ENCODE results near the gene IRF2.

IRF2 gene

GRCh38 chr4:184474263-184475095 lies at the start of gene IRF2:
Gene IRF2 (minus strand): TSS chr4:184474550. CDS start chr4:184429064, 45,486 bp downstream.
- peak; percentile 99 for DNase-seq

GRCh38 chr4:184515606-184516005 lies 41.3 kb upstream of the IRF2 start:
- DNase-seq = no peak

GRCh38 chr4:184514121-184514988 lies 40.0 kb upstream of the IRF2 start:
- peak; percentile 63 for DNase-seq

GRCh38 chr4:184513802-184514120 lies 39.4 kb upstream of the IRF2 start:
- DNase-seq = no peak

GRCh38 chr4:184511156-184511555 lies 36.8 kb upstream of the IRF2 start:
- DNase-seq = no peak

- no peak for DNase-seq
Observed at GRCh38 chr4:184510401-184510800, 36.1 kb upstream of the IRF2 start.

- peak; percentile 55 for DNase-seq
Observed at GRCh38 chr4:184506527-184507121, 32.3 kb upstream of the IRF2 start.

- no peak for DNase-seq
Observed at GRCh38 chr4:184504385-184504784, 30.0 kb upstream of the IRF2 start.

GRCh38 chr4:184503869-184504300 lies 29.5 kb upstream of the IRF2 start:
- peak; percentile 54 for DNase-seq

GRCh38 chr4:184500748-184501589 lies 26.6 kb upstream of the IRF2 start:
- DNase-seq = no peak

- no peak for DNase-seq
Observed at GRCh38 chr4:184499996-184500395, 25.6 kb upstream of the IRF2 start.

GRCh38 chr4:184498598-184498997 lies 24.2 kb upstream of the IRF2 start:
- no peak for DNase-seq

- DNase-seq = no peak
Observed at GRCh38 chr4:184489771-184490170, 15.4 kb upstream of the IRF2 start.

- DNase-seq = no peak
Observed at GRCh38 chr4:184487503-184487902, 13.2 kb upstream of the IRF2 start.

GRCh38 chr4:184485279-184485678 lies 10.9 kb upstream of the IRF2 start:
- no peak for DNase-seq

GRCh38 chr4:184481544-184481943 lies 7.2 kb upstream of the IRF2 start:
- no peak for DNase-seq

- DNase-seq = peak; percentile 36
Observed at GRCh38 chr4:184479516-184479950, 5.2 kb upstream of the IRF2 start.

GRCh38 chr4:184477201-184477999 lies 3.0 kb upstream of the IRF2 start:
- no peak for DNase-seq

- DNase-seq = no peak
Observed at GRCh38 chr4:184476695-184477094, 2.3 kb upstream of the IRF2 start.

- no peak for DNase-seq
Observed at GRCh38 chr4:184475498-184475897, 1.1 kb upstream of the IRF2 start.

GRCh38 chr4:184475096-184475461 lies 729 bp upstream of the IRF2 start:
- peak; percentile 74 for DNase-seq
